T-helper 2 cell treated with Interferon-gamma antibody and Interleukin-4, amounts not matched to agents 5 μg/mL and 100 μg/mL, for 36 hours (primary cell): Measurements from ENCODE around the gene PEF1.

Experiments used
- DNase-seq: peaks from one replicate; pipeline ENCODE4 v3.0.0; 2021; ENCODE audit warnings: low spot score
- H3K27ac Mint-ChIP-seq: one replicate; pipeline ENCODE4 v1.8.0; 2021; ENCODE audit warnings: mild to moderate bottlenecking, mixed read lengths
- H3K27me3 Mint-ChIP-seq: one replicate; pipeline ENCODE4 v1.8.0; 2021; ENCODE audit warnings: low read depth, mixed read lengths
- H3K36me3 Mint-ChIP-seq: one replicate; pipeline ENCODE4 v1.8.0; 2021; ENCODE audit warnings: low read depth, mixed read lengths
- H3K4me1 Mint-ChIP-seq: one replicate; pipeline ENCODE4 v1.8.0; 2021; ENCODE audit warnings: low read depth, mixed read lengths
- H3K4me3 Mint-ChIP-seq: one replicate; pipeline ENCODE4 v1.8.0; 2022; ENCODE audit warnings: mild to moderate bottlenecking, moderate library complexity, mixed read lengths
- H3K9me3 Mint-ChIP-seq: one replicate; pipeline ENCODE4 v1.8.0; 2021; ENCODE audit warnings: mixed read lengths

PEF1 gene

GRCh38 chr1:31655104-31655503 is 10.4 kb upstream of the PEF1 start:
- no peaks in the 10 kb centered on the region for H3K9me3 Mint-ChIP-seq

GRCh38 chr1:31654474-31654776 is 9.7 kb upstream of the PEF1 start:
- peaks cover 2% of the 10 kb centered on the region for H3K27me3 Mint-ChIP-seq
- H3K27ac Mint-ChIP-seq = no peak overlapping the region
- H3K4me3 Mint-ChIP-seq = no peak overlapping the region

More at GRCh38 chr1:31655104-31655503, 10.4 kb upstream of the PEF1 start:
- Mint-ChIP-seq H3K36me3 (no peaks in the 10 kb centered on the region), H3K27ac (no peak overlapping the region), H3K4me3 (no peak overlapping the region), H3K27me3 (peaks cover 2% of the 10 kb centered on the region), H3K4me1 (no peaks in the 10 kb centered on the region)
- DNase-seq = no peak

GRCh38 chr1:31653717-31654473 is 9.2 kb upstream of the PEF1 start:
- H3K27ac Mint-ChIP-seq = no peak overlapping the region
- no peaks in the 10 kb centered on the region for H3K36me3 Mint-ChIP-seq
- peaks cover 2% of the 10 kb centered on the region for H3K27me3 Mint-ChIP-seq

More at GRCh38 chr1:31654474-31654776, 9.7 kb upstream of the PEF1 start:
- no peaks in the 10 kb centered on the region for H3K36me3 Mint-ChIP-seq
- H3K4me1 Mint-ChIP-seq = no peaks in the 10 kb centered on the region
- DNase-seq = no peak
- no peaks in the 10 kb centered on the region for H3K9me3 Mint-ChIP-seq

GRCh38 chr1:31652891-31653499 is 8.3 kb upstream of the PEF1 start:
- peaks cover 2% of the 10 kb centered on the region for H3K27me3 Mint-ChIP-seq
- no peaks in the 10 kb centered on the region for H3K4me1 Mint-ChIP-seq

More at GRCh38 chr1:31653717-31654473, 9.2 kb upstream of the PEF1 start:
- Mint-ChIP-seq H3K4me3 (no peak overlapping the region), H3K9me3 (no peaks in the 10 kb centered on the region), H3K4me1 (no peaks in the 10 kb centered on the region)
- no peak for DNase-seq

GRCh38 chr1:31651766-31652165 is 7.1 kb upstream of the PEF1 start:
- H3K27me3 Mint-ChIP-seq = peaks cover 2% of the 10 kb centered on the region

More at GRCh38 chr1:31652891-31653499, 8.3 kb upstream of the PEF1 start:
- Mint-ChIP-seq H3K27ac (no peak overlapping the region), H3K4me3 (no peak overlapping the region), H3K36me3 (no peaks in the 10 kb centered on the region), H3K9me3 (no peaks in the 10 kb centered on the region)
- DNase-seq = no peak

GRCh38 chr1:31651089-31651420 is 6.4 kb upstream of the PEF1 start:
- no peaks in the 10 kb centered on the region for H3K9me3 Mint-ChIP-seq
- no peaks in the 10 kb centered on the region for H3K36me3 Mint-ChIP-seq
- H3K4me1 Mint-ChIP-seq = peaks cover 3% of the 10 kb centered on the region
- DNase-seq = no peak
- H3K4me3 Mint-ChIP-seq = no peak overlapping the region
- no peak overlapping the region for H3K27ac Mint-ChIP-seq
- H3K27me3 Mint-ChIP-seq = peaks cover 2% of the 10 kb centered on the region

More at GRCh38 chr1:31651766-31652165, 7.1 kb upstream of the PEF1 start:
- Mint-ChIP-seq H3K9me3 (no peaks in the 10 kb centered on the region), H3K4me3 (no peak overlapping the region), H3K4me1 (no peaks in the 10 kb centered on the region), H3K36me3 (no peaks in the 10 kb centered on the region), H3K27ac (no peak overlapping the region)
- no peak for DNase-seq

- H3K4me1 Mint-ChIP-seq = peaks cover 9% of the 10 kb centered on the region
- DNase-seq = no peak
- no peaks in the 10 kb centered on the region for H3K27me3 Mint-ChIP-seq
- H3K4me3 Mint-ChIP-seq = no peak overlapping the region
- H3K36me3 Mint-ChIP-seq = no peaks in the 10 kb centered on the region
- no peak overlapping the region for H3K27ac Mint-ChIP-seq
- H3K9me3 Mint-ChIP-seq = no peaks in the 10 kb centered on the region
Measured at GRCh38 chr1:31650161-31651088, 5.7 kb upstream of the PEF1 start.

- H3K27ac Mint-ChIP-seq = no peak overlapping the region
- H3K9me3 Mint-ChIP-seq = no peaks in the 10 kb centered on the region
- H3K4me3 Mint-ChIP-seq = no peak overlapping the region
- peaks cover 16% of the 10 kb centered on the region for H3K4me1 Mint-ChIP-seq
- no peak for DNase-seq
- H3K27me3 Mint-ChIP-seq = no peaks in the 10 kb centered on the region
- H3K36me3 Mint-ChIP-seq = no peaks in the 10 kb centered on the region
Measured at GRCh38 chr1:31648641-31649357, 4.1 kb upstream of the PEF1 start.

- Mint-ChIP-seq H3K27ac (no peak overlapping the region), H3K4me3 (no peak overlapping the region), H3K27me3 (no peaks in the 10 kb centered on the region), H3K36me3 (no peaks in the 10 kb centered on the region), H3K4me1 (peaks cover 21% of the 10 kb centered on the region), H3K9me3 (no peaks in the 10 kb centered on the region)
- DNase-seq = no peak
Measured at GRCh38 chr1:31648190-31648589, 3.5 kb upstream of the PEF1 start.

- H3K36me3 Mint-ChIP-seq = no peaks in the 10 kb centered on the region
- H3K9me3 Mint-ChIP-seq = no peaks in the 10 kb centered on the region
- H3K27ac Mint-ChIP-seq = peak overlapping the region; percentile 21
- peaks cover 21% of the 10 kb centered on the region for H3K4me1 Mint-ChIP-seq
- peak overlapping the region; percentile 1 for H3K4me3 Mint-ChIP-seq
- DNase-seq = no peak
- no peaks in the 10 kb centered on the region for H3K27me3 Mint-ChIP-seq
Measured at GRCh38 chr1:31647106-31647505, 2.4 kb upstream of the PEF1 start.

GRCh38 chr1:31646259-31646960 is 1.7 kb upstream of the PEF1 start:
- peaks cover 21% of the 10 kb centered on the region for H3K4me1 Mint-ChIP-seq
- no peaks in the 10 kb centered on the region for H3K27me3 Mint-ChIP-seq
- H3K9me3 Mint-ChIP-seq = no peaks in the 10 kb centered on the region
- H3K27ac Mint-ChIP-seq = peak overlapping the region; percentile 100
- peak overlapping the region; percentile 99 for H3K4me3 Mint-ChIP-seq
- DNase-seq = no peak
- no peaks in the 10 kb centered on the region for H3K36me3 Mint-ChIP-seq

GRCh38 chr1:31645274-31645568 is 545 bp upstream of the PEF1 start:
- peak overlapping the region; percentile 99 for H3K4me3 Mint-ChIP-seq
- H3K27ac Mint-ChIP-seq = peak overlapping the region; percentile 100
- H3K27me3 Mint-ChIP-seq = no peaks in the 10 kb centered on the region
- no peak for DNase-seq
- peaks cover 21% of the 10 kb centered on the region for H3K4me1 Mint-ChIP-seq
- no peaks in the 10 kb centered on the region for H3K9me3 Mint-ChIP-seq
- no peaks in the 10 kb centered on the region for H3K36me3 Mint-ChIP-seq

- Mint-ChIP-seq H3K27ac (peak overlapping the region; percentile 100), H3K4me3 (peak overlapping the region; percentile 99), H3K36me3 (no peaks in the 10 kb centered on the region), H3K4me1 (peaks cover 21% of the 10 kb centered on the region), H3K9me3 (no peaks in the 10 kb centered on the region), H3K27me3 (no peaks in the 10 kb centered on the region)
- no peak for DNase-seq
Measured at GRCh38 chr1:31643976-31644559, 608 bp downstream of the PEF1 start.
